HG03354 (cell line): ENCODE measurements around the gene GSKIP.
A peak's percentile ranks its signal among the peaks of the same experiment; 100 is the strongest.
"Not testable (repeated sequence)": the region's sequence is repeated elsewhere in the genome, so short reads cannot be mapped to it uniquely, and the experiment has no call there.

Experiments
- ATAC-seq: cut with Tn5 transposase; IDR thresholded peaks from one replicate; pipeline ENCODE4 v1.9.1; 2021; ENCODE audit warnings: mild to moderate bottlenecking; ENCODE audit not compliant: unreplicated experiment, poor library complexity, severe bottlenecking

GSKIP gene, protein sequence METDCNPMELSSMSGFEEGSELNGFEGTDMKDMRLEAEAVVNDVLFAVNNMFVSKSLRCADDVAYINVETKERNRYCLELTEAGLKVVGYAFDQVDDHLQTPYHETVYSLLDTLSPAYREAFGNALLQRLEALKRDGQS

DNA sequence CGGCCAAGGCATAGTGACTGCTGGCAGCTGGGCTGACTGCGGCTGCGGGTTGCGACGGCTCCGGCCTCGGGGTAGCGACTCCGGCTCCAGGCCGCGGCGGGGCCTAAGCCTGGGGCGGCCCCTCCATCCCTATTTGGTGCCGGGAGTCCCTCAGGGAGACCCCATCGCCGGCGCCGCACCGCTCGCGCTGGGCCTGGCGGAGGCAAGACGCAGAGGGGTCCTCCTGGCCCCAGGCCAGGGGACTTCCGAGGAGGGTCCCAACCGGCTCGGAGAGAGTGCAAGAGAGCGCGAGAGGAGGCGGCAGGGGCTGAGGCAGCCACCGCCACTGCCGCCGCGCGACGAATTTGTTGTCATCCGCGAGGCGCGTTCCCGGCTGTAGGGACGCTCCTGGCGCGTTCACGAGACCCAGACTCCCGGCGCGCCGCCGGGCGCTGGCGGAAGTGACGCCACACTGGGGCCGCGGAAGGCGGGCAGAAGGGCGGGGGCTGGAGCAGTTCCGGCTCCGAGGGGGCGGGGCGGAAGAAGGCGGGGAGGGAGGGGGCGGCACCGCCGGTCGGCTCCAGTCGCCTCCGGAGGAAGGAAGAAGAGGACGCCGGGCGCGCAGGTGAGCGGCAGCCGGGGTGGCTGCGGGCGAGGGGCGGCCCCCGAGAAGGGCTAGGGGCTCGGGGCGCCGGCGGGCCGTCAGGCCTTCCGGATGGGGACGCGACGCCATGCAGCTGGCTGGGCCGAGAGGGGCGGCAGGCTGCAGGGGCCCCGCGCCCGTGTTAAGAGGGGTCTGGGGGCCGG is at the start of gene GSKIP, which contains the start of gene ATG2B:
Gene GSKIP, plus strand, starts transcription at position 562 of the 786 bp plus-strand sequence. CDS start 18,722 bp downstream, outside the sequence.
Gene ATG2B, minus strand, starts transcription at position 377 of the 786 bp plus-strand sequence. Its CDS starts 365 bp downstream, at position 12.
- peak; percentile 78 for ATAC-seq

DNA sequence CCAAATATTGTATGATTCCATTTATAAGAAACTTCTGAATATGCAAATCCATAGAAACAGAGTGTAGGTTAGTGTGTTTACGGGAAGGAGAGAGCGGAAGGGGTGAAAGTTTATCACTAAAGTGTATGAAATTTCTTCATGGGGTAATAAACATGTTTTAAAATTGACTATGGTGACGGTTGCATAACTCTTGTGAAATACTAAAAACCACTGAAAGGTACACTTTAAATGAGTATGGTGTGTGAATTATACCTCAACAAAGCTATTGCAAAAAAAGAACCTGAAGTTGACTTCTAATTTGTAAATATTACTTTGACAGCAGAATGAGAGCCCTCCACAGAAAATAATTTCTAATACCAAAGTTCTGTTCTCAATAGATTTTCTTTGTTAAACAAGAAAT is 47.2 kb upstream of the GSKIP start:
- no peak for ATAC-seq

DNA sequence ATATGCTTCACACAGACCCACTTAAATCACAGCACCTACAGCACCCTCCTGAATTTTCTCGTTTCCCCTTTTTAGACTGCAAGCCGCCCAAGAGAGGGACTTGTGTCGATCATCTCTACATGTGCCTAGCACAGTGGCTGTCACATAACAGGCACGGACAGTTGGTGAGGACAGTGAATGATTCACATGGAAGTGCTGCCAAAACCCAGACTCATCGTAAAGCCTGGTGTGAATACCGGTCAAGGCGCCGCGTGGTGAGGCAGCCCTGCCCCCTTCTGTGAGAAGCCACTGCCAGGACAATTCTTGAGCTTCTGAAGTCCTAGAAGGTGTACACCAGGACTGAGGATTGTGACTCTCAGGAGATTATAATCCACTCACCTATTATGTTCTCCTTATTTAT is 44.5 kb upstream of the GSKIP start:
- no peak for ATAC-seq

DNA sequence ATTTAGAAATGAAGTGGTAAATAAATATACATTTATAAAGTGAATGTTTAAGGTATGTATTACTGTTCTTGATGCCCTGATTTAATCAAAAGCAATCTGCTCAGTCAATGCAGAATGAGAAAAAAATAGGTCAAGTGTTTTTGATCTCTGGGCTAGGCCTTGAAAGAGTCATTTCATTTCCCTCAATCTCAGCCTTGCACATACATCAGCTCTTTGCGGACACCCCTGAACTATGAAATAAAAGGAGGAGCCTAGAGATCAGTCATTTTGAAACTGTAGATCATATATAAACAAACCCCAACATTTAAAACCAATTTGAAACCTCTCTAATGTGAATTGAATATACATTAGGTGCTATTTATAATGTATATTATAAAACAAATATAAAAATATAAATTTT is 42.7 kb upstream of the GSKIP start:
- ATAC-seq, result no peak

DNA sequence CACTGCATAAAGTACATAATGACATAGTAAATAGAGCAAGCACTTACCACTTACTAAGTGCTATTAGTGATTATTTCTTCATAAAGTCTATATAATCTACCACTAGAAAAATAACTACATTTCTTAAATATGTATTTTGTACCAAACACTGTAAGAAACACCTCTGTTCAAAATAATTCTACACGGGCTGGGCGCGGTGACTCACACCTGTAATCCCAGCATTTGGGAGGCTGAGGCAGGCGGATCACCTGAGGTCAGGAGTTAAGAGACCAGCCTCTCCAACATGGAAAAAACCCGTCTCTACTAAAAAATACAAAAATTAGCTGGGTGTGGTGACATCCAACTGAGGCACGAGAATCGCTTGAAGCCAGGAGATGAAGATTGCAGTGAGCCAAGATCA is 39.1 kb upstream of the GSKIP start:
- no peak for ATAC-seq

DNA sequence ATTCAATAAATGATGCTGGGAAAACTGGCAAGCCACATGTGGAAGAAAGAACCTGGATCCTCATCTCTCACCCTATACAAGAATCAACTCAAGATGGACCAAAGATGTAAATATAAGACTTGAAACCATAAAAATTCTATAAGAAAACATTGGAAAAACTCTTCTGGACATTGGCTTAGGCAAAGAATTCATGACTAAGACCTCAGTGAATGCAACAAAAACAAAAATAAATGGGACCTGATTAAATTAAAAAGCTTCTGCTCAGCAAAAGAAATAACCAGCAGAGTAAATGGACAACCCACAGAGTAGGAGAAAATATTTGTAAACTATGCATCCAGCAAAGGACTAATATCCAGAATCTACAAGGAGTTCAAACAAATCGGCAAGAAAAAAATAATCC is 24.8 kb upstream of the GSKIP start:
- no peak for ATAC-seq

DNA sequence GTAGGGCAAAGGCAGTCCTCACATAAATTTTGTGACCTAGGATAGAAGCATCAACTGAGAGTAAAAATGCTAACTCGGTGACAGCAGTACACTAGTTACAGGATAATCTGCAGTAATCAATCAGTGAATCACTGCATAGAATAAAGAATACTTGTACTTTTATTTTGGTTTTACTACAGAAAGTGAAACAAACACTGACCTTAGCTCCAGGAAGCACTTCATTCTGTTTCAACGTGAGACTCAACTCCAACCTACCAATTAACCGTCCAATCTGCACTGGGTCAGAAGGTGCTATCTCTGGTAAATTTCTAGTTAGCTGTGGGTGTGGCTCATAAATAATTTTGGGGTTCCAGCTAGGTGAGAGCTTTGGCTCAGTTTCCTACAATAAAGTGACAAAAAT is 22.0 kb upstream of the GSKIP start:
- ATAC-seq, result no peak

DNA sequence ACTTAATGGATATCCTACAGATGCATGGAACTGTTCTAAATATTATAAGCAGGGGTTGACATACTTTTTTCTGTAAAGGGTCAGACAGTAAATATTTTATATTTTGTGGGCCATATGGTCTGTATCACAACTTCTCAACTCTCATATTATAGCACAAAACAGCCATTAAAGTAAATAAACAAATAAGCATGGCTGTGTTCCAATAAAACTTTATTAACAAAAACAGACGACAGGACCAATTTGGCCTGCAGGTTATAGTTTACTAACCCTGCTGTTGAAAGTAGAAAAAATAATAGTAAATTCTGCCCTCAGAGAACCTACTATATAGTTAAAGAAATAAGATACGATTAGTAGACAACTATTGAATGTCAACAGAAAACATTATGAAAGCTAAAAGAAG is 17.7 kb upstream of the GSKIP start:
- no peak for ATAC-seq

DNA sequence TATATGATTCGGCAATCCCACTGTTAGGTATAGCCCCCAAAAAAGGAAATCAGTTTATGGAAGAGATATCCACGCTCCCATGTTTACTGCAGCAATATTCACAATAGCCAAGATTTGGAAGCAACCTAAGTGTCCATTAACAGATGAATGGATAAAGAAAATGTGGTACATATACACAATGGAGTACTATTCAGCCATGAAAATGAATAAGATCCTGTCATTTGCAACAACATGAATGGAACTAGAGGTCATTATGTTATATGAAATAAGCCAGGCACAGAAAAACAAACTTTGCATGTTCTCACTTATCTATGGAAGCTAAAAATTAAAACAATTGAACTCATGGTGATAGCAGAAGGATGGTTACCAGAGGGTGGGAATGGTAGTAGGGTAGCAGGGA is 15.4 kb upstream of the GSKIP start:
- not testable (repeated sequence) for ATAC-seq

DNA sequence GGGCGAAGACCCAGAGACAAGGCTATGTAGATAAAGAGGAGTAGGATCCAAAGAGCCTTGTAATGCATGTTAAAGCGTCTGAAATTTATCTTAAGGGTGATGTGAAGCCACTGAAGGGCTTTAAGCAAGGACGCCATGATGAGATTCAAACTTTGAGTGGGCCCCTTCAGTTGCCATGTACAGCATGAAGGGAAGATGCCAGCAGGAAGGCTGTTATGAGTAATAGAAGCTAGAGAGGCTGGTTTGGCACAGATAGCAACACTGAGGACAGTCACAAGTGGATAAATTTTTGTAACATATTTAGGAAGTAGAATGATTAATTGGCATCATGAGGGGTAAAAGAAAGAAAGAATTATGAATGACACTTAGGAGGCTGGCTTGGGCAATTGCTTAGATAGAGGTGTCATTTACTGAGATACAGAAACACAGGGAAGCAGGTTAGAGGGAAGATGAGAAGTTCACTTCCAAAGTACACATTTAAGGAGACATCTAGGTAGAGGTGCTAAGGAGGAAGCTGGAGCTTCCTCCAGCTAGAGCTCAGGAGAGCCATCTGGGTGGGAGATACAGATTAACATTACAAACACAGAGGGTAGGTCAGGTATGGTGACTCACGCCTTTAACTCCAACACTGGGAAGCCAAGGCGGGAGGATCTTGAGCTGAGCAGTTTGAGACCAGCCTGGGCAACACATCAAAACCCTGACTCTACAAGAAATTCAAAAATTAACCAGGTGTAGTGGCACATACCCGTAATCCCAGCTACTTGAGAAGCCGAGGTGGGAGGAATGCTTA is 13.8 kb upstream of the GSKIP start:
- no peak for ATAC-seq

DNA sequence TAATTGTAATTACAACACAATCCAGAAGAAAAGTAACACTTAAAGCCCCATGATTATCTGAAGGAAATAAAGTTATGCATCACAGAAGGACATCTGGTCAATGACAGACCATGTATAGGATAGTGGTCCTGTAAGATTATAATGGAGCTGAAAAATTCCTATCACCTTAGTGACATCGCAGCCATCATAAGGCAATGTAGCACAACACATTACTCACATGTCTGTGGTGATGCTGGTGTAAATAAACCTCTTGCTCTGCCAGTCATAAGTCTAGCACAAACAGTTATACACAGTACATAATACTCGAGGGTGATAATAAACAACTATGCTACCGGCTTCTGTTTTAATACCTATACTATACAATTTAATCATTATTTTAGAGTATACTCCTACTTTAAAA is 11.3 kb upstream of the GSKIP start:
- no peak for ATAC-seq

DNA sequence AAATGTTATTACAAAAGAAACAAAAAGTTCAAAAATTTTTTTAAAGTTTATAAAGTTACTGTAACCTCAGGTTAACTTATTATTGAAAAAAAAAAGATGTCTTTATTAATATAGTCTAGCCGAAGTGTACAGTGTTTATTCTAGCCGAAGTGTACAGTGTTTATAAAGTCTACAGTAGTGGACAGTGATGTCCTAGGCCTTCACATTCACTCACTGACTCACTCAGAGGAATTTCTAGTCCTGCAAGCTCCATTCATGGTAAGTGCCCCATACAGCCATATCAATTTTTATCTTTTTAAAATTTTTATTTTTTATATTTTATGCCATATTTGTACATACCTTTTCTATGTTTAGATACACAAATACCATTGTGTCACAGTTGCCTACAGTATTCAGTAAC is 10.6 kb upstream of the GSKIP start:
- ATAC-seq, result no peak

DNA sequence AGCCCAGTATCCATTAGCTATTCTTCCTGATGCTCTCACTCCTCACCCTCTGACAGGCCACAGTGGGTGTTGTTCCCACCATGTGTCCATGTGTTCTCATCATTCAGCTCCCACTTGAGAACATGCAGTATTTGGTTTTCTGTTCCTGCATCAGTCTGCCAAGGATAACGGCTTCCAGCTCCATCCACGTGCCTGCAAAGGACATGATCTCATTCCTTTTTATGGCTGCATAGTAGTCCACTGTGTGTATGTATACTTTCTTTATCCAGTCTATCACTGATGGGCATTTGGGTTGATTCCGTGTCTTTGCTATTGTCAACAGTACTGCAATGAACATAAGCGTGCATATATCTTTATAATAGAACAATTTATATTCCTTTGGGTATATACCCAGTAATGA is 9.1 kb upstream of the GSKIP start:
- no peak for ATAC-seq

DNA sequence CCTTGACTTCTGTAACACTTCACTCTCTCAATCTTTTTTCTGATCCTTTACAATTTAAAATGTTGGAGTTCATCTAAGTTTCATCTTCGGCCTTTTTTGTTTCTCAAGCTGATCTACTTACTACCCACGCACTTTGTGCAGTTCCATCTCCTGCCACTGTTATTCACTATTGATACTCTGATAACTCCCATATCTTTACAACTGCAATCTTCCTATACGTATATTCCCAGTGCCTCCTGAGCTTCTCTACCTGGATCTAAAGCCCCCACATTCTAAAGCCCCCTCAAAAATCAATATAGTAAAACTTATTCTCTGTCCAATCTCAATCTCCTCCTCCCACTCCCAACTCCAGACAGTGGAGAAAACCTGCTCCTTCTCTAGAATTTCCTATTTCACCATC is 6.1 kb upstream of the GSKIP start:
- ATAC-seq, result no peak

DNA sequence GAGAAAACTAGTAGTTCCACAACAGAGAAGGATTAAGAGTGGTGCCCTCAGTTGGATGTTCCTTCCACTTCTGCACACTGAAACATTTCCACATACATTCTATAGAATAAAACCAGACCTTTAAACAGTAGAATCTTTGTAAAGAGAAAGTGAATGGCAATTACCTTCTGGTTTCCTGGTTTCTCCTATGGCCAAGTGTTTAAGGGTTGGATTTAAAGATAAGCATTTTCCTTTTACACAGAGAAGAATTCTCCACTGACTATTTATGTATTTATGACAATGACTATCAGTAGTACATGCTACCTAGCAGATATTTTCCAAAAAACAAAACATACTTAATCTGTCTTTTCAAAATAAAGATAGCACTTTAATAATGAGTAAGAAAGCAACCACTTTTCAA is 3.4 kb upstream of the GSKIP start:
- ATAC-seq, result no peak

DNA sequence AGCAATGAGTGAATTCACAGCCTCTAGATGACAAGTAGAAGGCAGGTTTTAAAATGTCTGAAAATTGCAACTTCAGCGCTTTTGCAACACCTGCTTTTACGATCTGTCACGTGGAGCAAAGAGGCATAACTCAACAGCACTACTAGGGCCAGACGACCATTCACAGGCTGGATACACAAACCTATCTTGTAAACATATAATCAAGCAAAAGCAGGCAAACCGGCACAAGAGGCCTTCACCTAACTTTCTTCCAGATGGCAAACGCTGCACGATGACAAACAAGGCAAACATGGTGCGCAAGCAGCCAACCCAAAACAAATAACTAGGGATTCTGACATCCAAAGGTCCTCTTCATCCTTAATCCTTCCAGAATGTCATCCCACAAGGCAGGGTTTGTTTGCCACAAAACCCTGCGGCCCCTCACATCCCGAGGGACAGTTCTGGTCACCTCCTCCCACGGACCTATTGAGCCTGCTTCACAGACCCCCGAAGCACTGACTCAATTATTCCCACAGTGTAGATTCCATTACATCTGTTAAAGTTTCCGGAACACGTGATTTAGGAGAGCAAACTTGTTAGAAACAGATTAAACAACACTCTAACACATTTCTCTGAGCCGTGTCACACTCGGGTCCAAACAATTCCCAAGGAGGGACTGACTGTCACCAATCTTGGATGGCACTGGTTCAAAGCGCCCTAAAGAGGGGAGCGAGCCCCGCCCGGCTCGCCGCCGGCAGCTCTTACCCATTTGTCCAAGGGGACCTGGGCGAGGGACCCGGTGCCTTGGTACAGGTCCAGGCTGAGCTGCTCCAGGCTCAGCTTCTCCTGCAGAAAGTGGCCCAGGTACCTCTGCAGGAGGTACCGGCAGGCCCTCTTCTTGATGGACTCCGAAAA is 1.0 kb upstream of the GSKIP start:
- ATAC-seq, result peak; percentile 30

DNA sequence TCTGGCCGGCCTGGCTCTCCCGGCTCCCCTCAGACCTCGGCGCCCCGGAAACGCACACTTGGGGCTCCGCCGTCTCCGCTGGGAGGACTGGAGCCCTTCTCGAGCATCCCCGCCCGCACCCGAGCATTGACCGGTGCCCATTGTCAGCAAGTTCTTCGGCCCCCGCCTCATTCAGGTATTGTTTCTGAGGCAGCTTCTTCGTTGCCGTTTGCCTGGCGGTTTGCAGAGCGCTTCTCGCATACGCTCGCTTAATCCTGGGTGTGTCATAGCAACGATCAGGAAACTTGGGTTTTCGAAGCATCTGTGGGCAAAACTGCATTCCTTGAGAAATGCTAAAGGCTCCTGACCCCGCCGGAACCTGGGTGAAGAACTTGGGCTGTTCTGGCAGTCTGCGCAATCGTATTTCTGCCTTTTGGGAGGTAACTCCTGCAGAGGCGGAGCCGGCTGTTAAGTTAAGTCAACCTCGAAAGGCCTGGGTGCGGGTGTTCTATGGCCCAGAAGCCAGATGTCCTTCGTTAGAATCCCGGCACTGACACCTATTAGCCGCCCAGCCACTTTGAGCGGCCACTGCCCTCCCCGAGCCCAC is 518 bp downstream of the GSKIP start:
- peak; percentile 38 for ATAC-seq

DNA sequence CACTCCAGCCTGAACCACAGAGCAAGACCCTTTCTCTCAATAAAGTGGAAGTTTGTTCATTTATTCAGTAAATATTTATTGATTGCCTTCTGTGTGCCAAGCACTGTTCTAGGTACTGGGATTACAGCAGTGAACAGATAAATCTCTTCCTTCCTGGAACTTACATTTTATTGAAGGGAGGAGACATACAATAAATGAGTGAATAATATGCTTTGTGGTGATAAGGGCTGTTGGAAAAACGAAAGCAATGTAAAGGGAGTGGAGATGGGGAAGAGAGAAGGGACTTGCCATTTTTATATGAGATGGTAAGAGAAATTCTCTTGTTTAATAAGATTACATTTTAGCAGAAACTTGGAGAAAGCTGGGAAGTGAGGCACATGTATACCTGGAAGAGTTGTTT is 1.6 kb downstream of the GSKIP start:
- ATAC-seq, result no peak

DNA sequence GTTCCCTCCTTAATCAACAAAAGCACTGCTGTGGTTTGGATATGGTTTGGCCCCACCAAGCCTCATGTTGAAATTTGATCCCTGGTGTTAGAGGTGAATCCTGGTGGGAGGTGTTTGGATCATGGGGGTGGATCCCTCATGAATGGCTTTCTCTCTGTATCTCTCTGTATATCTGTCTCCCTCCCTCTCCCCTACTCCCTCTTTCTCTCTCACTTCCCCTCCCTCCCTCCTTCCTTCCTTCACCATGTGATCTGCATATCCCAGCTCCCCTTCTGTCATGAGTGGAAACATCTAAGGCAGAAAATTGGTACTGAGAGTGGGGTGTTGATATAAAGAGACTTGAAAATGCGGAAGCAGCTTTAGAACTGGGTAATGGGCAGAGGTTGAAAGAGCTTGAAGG is 5.2 kb downstream of the GSKIP start:
- no peak for ATAC-seq
